Measurements from ENCODE around the gene GGCX.
"Not testable (repeated sequence)": the region's sequence is repeated elsewhere in the genome, so short reads cannot be mapped to it uniquely, and the experiment has no call there.

The GGCX gene

GRCh38 chr2:85593023-85593422, 31.7 kb upstream of the GGCX start:
- DNase-seq, result no peak

- DNase-seq, result not testable (repeated sequence)
Measured at GRCh38 chr2:85592299-85592698, 31.0 kb upstream of the GGCX start.

GRCh38 chr2:85591563-85591962, 30.3 kb upstream of the GGCX start:
- DNase-seq, result no peak

- DNase-seq, result no peak
Measured at GRCh38 chr2:85590950-85591349, 29.7 kb upstream of the GGCX start.

- no peak for DNase-seq
Measured at GRCh38 chr2:85589982-85590791, 28.9 kb upstream of the GGCX start.

GRCh38 chr2:85589181-85589580, 27.9 kb upstream of the GGCX start:
- no peak for DNase-seq

- no peak for DNase-seq
Measured at GRCh38 chr2:85588645-85589044, 27.4 kb upstream of the GGCX start.

- no peak for DNase-seq
Measured at GRCh38 chr2:85588236-85588635, 26.9 kb upstream of the GGCX start.

- DNase-seq, result no peak
Measured at GRCh38 chr2:85585781-85586105, 24.4 kb upstream of the GGCX start.

- DNase-seq, result no peak
Measured at GRCh38 chr2:85584857-85585780, 23.8 kb upstream of the GGCX start.

GRCh38 chr2:85584354-85584856, 23.1 kb upstream of the GGCX start, which contains the start of gene VAMP5:
VAMP5 (plus strand) TSS chr2:85584431; CDS start chr2:85584491, 60 bp downstream.
- DNase-seq, result no peak

GRCh38 chr2:85583667-85584353, 22.5 kb upstream of the GGCX start:
- peak in 1 of 2 experiments; percentile 18 for DNase-seq

GRCh38 chr2:85582492-85582891, 21.2 kb upstream of the GGCX start:
- no peak for DNase-seq

- DNase-seq, result no peak
Measured at GRCh38 chr2:85580206-85580605, 18.9 kb upstream of the GGCX start.

GRCh38 chr2:85579266-85579935, 18.1 kb upstream of the GGCX start:
- DNase-seq, result no peak

GRCh38 chr2:85578243-85579180, 17.2 kb upstream of the GGCX start:
- DNase-seq, result no peak

GRCh38 chr2:85577386-85578242, 16.3 kb upstream of the GGCX start, which contains the start of gene VAMP8:
VAMP8 (plus strand) TSS chr2:85577586; CDS start chr2:85577647, 61 bp downstream.
- peak; percentile 53 to 56 for DNase-seq

- no peak for DNase-seq
Measured at GRCh38 chr2:85577063-85577385, 15.7 kb upstream of the GGCX start.

GRCh38 chr2:85575739-85576138, 14.4 kb upstream of the GGCX start:
- no peak for DNase-seq

- DNase-seq, result no peak
Measured at GRCh38 chr2:85566265-85566664, 5.0 kb upstream of the GGCX start.
